ENCODE measurements around the gene TBC1D2.

The TBC1D2 gene

GRCh38 chr9:98216391-98216790 is 39.1 kb downstream of the TBC1D2 start:
- DNase-seq (ENCODE audit: low read depth, low spot score) = no peak

DNA sequence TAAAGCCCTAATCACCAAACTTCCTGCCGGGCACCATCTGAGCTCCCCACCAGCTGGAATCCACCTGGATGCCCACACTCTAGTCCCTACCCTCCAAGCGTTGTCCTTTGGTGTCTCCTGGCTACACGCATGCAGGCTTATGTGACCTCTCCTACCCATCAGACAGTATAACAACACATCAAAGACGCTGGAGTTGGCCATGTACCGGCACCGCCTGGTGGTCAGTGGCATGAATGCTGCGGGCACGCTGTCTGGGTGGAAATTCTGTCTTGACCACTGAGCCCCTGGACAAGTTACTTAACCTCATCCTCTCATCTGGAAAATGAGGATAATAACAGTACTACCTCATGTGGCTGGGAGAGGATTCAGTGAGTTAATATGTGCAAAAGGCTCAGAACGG is 39.6 kb downstream of the TBC1D2 start:
- DNase-seq (ENCODE audit: low read depth, low spot score) = no peak

GRCh38 chr9:98215271-98215670 is 40.2 kb downstream of the TBC1D2 start:
- no peak for DNase-seq (ENCODE audit: low read depth, low spot score)

GRCh38 chr9:98214811-98215210 is 40.6 kb downstream of the TBC1D2 start:
- no peak for DNase-seq (ENCODE audit: low read depth, low spot score)

- no peak for DNase-seq (ENCODE audit: low read depth, low spot score)
These were observed 44.2 kb downstream of the TBC1D2 start for GRCh38 chr9:98211260-98211659.

GRCh38 chr9:98210435-98210834 is 45.0 kb downstream of the TBC1D2 start:
- no peak for DNase-seq (ENCODE audit: low read depth, low spot score)

DNA sequence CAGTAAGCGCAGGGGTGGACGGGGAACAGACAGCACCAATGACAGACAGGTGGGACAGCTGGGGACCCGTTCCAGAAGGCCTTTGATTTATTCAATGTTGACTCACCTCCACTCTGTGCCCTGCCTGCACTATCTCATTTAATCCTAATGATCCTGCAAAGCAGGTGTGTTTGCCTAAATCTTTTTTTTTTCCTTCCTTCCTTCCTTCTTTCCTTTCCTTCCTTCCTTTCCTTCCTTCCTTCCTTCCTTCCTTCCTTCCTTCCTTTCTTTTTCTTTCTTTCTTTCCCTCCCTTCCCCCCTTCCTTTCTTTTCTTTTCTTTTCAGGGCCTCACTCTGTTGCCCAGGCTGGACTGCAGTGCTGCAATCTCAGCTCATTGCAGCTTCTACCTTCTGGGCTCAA is 45.9 kb downstream of the TBC1D2 start:
- no peak for DNase-seq (ENCODE audit: low read depth, low spot score)

DNA sequence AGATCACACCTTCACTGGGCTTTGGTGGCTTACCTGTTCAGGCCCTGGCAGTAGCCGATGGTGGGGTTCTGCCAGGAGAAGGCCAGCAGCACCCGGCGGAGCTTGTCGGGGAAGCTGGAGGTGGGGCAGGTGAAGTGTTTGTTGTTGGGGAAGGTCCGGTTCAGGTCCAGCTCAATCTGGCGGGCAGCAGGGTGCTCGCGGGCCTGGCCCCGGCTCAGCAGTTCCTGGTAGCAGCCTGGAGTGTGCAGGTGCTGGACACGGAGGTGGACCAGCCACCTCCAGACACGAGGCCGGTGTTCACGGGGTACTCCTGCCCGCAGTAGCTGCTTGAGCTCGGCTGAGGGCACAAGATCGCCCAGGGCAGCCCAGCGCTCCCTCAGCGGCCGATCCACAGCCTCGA is 46.8 kb downstream of the TBC1D2 start:
- no peak for DNase-seq (ENCODE audit: low read depth, low spot score)

DNA sequence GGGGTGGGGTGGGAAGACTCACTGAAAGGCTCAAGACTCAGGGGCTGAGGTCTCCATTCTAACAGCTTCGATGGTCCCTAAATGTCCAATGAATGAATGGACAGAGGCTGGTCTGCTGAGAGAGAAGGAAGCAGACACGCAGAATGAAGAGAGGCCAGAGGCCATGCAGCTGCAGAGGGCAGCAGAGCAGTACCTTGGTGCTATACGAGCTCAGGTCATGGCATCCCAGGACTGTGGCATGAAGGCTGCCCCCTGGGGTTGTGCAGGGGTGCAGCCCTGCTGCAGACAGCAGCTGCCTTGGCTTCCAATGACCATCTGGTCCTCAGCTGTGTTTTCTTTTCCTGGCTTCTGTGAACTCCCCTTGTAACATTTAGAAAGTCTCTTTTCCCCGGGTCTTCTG is 47.8 kb downstream of the TBC1D2 start:
- DNase-seq (ENCODE audit: low read depth, low spot score) = no peak

- no peak for DNase-seq (ENCODE audit: low read depth, low spot score)
These were observed 48.7 kb downstream of the TBC1D2 start for GRCh38 chr9:98206754-98207153.

- no peak for DNase-seq (ENCODE audit: low read depth, low spot score)
These were observed 50.8 kb downstream of the TBC1D2 start for GRCh38 chr9:98204692-98205091.

DNA sequence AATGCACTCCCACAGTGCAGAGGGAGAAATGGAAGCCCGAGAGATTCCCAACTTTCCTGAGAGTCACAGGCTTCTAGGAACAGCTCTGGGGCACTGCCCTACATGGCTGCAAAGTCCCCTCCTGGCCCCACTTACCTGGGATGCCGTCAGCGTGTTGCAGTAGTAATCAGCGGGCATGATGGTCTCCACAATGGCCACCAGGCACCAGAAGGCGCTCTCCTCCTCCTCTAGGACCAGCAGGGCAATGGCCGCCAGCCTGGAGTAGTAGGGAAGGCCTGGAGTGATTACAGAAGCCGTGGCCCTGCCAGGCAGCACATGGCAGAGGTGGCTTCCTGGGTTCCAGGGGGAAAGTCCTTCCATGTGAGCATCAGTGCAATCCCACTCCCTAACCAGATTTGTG is 52.3 kb downstream of the TBC1D2 start:
- no peak for DNase-seq (ENCODE audit: low read depth, low spot score)

DNA sequence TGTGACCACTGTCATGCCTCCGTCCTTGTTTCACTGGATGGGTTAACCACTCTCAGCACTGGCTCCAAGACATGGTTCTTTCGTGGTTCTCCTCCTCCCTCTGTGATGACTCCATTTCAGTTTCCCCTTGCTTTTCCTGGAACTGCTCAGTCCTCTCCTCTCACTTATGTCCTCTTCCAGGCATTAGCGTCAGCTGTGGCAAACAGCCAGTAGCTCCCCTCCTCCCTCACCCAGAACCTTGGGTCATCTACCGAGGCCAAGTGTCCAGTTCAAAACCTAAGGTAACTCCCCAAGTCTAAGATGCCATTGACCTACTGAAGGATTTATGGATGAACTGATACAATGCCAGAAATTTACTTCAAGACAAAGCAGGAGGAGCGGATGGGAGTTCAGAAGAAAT is 53.2 kb downstream of the TBC1D2 start:
- DNase-seq (ENCODE audit: low read depth, low spot score) = no peak

GRCh38 chr9:98201749-98202148 is 53.7 kb downstream of the TBC1D2 start:
- no peak for DNase-seq (ENCODE audit: low read depth, low spot score)

DNA sequence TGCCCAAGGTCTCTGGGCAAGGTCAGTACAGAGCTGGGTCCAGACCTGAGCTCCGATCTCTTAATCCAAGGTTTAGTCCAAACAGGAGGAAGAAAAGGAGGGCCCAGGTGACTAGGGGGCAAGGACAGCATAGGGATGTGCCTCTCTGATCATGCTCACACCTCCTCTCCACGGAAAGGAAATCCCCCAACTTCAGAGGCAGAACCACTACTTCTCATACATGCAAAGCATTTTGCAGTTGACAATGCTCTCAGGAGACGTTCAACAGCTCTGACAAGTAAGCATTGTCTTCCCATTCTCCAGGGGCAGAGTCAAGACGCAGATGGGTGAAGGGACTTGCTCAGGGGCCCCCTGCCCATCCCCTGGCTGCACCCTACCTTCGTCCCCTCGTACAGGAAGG is 54.3 kb downstream of the TBC1D2 start:
- DNase-seq (ENCODE audit: low read depth, low spot score) = no peak

GRCh38 chr9:98199388-98200033 is 55.9 kb downstream of the TBC1D2 start:
- DNase-seq (ENCODE audit: low read depth, low spot score) = no peak

GRCh38 chr9:98195671-98196070 is 59.8 kb downstream of the TBC1D2 start:
- no peak for DNase-seq (ENCODE audit: low read depth, low spot score)

DNA sequence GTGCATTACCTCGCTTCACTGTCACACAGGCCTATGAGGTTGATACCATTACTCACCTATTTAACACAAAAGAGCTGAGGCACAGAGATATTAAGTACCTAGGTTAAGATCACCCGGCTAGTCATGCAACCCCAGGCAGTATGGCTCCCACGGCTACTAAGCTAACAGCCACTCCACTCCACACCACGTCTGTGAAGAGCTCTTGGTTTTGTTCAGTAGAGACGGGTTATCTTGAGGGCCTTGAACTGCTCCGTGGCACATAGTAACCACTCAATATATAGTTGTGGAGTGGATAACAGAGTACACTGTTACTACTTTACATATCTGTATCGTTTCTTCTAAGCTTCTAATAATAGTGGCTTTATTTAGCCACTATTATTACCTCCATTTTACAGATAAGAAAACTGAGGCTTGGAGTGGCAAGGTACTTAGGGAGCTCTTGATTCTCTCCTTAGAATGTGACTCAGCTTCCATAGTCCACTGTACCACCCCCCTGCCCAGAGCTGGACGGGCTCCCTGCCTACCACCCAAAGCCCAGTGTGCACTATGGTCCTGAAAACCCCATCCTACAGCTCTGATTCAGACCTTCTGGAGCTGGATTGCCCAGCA is 62.0 kb downstream of the TBC1D2 start:
- DNase-seq (ENCODE audit: low read depth, low spot score) = no peak

- DNase-seq (ENCODE audit: low read depth, low spot score) = peak; percentile 36
These were observed 62.7 kb downstream of the TBC1D2 start, which contains the start of gene CORO2A for GRCh38 chr9:98192503-98193335. TSS of gene CORO2A (minus strand) at chr9:98192637. CDS start at chr9:98157660, 34,977 bp downstream.

DNA sequence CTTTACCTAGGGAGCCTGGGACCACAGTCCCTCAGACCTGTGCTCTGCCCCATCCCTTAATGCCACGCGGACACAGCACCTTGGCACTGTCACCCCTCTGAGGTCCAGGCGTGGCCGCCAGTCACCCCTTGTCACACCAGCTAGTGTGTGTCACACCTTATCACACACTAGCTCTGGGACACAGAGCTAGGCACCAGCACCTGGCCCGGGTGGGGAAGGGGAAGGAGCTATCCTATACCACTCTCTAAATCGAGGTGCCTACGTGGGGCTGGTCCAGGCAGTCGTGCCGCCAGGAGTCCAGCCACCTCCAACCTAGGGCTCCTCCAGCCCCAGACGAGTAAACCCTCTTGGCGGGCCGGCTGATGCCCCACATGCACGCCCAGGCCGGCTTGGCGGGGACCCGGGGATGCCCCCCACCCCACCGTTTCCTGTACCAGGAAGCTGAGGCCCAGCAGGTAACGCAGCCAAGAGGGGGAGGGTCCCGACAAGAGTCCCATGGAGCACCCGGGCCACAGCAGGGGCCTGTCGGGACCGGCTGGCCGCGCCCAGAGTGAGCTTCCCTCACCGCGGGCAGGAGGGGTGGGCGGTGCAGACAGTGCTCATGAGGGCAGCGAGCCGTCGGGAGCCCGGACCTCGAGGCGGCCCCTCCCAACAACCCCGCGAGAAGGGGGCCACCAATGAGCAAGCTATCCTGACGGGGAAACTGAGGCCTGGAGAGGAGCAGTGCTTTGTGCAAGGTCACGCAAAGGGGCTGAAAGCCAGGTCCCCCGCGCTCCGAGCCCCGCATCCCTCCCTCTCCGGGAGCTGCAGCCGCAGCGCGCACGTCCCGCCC is 63.6 kb downstream of the TBC1D2 start:
- DNase-seq (ENCODE audit: low read depth, low spot score) = no peak

DNA sequence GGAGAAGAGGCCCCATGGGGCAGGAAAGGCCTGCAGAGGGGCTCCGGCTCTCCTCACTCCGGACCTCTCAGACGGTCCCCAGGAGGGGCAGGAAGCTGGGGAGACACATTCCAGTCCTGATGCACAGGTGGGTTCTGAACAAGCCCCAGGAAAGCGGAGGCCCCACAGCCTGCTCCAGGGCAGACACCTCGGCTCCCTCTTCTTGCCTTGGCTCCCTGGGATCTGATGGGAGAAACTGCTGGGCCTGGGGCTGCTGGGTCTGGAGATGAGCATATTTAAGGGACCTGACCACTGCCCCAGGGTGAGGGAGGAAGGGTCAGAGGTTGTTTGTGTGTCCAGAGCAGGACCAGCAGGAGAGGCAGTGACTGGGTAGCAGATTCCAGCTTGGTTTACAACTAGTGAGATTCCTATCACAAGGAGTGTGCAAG is 64.3 kb downstream of the TBC1D2 start:
- no peak for DNase-seq (ENCODE audit: low read depth, low spot score)

GRCh38 chr9:98190757-98191105 is 64.7 kb downstream of the TBC1D2 start:
- DNase-seq (ENCODE audit: low read depth, low spot score) = no peak
